Stimulated activated CD8-positive, alpha-beta memory T cell treated with anti-CD3 and anti-CD28 coated beads, Interleukin-4, amount 100 ng/mL, for 24 hours (primary cell): ENCODE measurements around the gene NEURL1.
A peak's percentile ranks its signal among the peaks of the same experiment; 100 is the strongest.
"Not testable (repeated sequence)": the region's sequence is repeated elsewhere in the genome, so short reads cannot be mapped to it uniquely, and the experiment has no call there.

ENCODE experiments used
- DNase-seq: peaks from one replicate; pipeline ENCODE4 v3.0.0-alpha.2; 2020; ENCODE audit warnings: low read depth

Gene NEURL1

GRCh38 chr10:103463499-103463898, 30.0 kb upstream of the NEURL1 start:
- no peak for DNase-seq

- DNase-seq = no peak
Observed at GRCh38 chr10:103465411-103466179, 27.9 kb upstream of the NEURL1 start.

- no peak for DNase-seq
Observed at GRCh38 chr10:103466734-103467133, 26.8 kb upstream of the NEURL1 start.

GRCh38 chr10:103467406-103467805, 26.1 kb upstream of the NEURL1 start:
- no peak for DNase-seq

GRCh38 chr10:103469201-103469600, 24.3 kb upstream of the NEURL1 start:
- no peak for DNase-seq

GRCh38 chr10:103470761-103471653, 22.5 kb upstream of the NEURL1 start:
- peak; percentile 62 for DNase-seq

GRCh38 chr10:103472005-103472404, 21.5 kb upstream of the NEURL1 start:
- no peak for DNase-seq

GRCh38 chr10:103473261-103473671, 20.2 kb upstream of the NEURL1 start:
- DNase-seq = no peak

- DNase-seq = no peak
Observed at GRCh38 chr10:103474077-103474476, 19.4 kb upstream of the NEURL1 start.

- DNase-seq = no peak
Observed at GRCh38 chr10:103475437-103475836, 18.1 kb upstream of the NEURL1 start.

- DNase-seq = no peak
Observed at GRCh38 chr10:103476046-103476768, 17.3 kb upstream of the NEURL1 start.

- DNase-seq = no peak
Observed at GRCh38 chr10:103478671-103479070, 14.8 kb upstream of the NEURL1 start.

GRCh38 chr10:103479135-103479534, 14.4 kb upstream of the NEURL1 start, which contains the start of gene CALHM3:
CALHM3 (minus strand) TSS chr10:103479240; CDS start chr10:103479032, 208 bp downstream.
- no peak for DNase-seq

GRCh38 chr10:103480521-103480920, 13.0 kb upstream of the NEURL1 start:
- no peak for DNase-seq

GRCh38 chr10:103481974-103482531, 11.5 kb upstream of the NEURL1 start:
- no peak for DNase-seq

- not testable (repeated sequence) for DNase-seq
Observed at GRCh38 chr10:103486635-103487409, 6.7 kb upstream of the NEURL1 start.

- DNase-seq = no peak
Observed at GRCh38 chr10:103487410-103487708, 6.1 kb upstream of the NEURL1 start.

GRCh38 chr10:103490986-103491314, 2.6 kb upstream of the NEURL1 start:
- DNase-seq = no peak

- DNase-seq = no peak
Observed at GRCh38 chr10:103491729-103492364, 1.7 kb upstream of the NEURL1 start.

GRCh38 chr10:103492655-103493261, 747 bp upstream of the NEURL1 start:
- DNase-seq = no peak
